NOMO-1 treated with dmso at 0.1 percent for 144 hours (cell line): ENCODE measurements around the gene ZFAND3.
A peak's percentile ranks its signal among the peaks of the same experiment; 100 is the strongest.
"Not testable (repeated sequence)": the region's sequence is repeated elsewhere in the genome, so short reads cannot be mapped to it uniquely, and the experiment has no call there.

ENCODE experiments used
- DNase-seq: peaks from one replicate; lab custom pipeline; 2025; ENCODE audit not compliant: unreplicated experiment; lab: John Stamatoyannopoulos, UW

ZFAND3 gene

DNA sequence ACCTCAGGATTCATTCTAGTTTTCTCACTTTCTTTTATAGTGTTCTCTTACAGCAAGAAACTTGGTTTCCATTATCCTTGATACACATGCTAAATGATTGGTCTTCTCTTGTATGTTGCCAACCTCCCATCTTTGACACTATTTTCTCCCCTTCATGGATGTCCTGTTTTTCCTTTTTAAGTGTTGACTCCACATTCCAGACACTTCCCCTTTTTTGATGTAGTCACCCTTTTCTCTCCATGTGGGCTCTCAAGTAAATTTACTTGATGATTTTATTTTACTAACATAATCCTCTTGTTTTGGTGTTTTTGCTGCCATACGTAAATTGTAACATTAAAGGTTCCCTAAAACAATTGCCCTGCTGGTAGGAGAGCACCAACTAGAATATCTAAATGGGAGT, 148.1 kb downstream of the ZFAND3 start:
- DNase-seq: no peak

DNA sequence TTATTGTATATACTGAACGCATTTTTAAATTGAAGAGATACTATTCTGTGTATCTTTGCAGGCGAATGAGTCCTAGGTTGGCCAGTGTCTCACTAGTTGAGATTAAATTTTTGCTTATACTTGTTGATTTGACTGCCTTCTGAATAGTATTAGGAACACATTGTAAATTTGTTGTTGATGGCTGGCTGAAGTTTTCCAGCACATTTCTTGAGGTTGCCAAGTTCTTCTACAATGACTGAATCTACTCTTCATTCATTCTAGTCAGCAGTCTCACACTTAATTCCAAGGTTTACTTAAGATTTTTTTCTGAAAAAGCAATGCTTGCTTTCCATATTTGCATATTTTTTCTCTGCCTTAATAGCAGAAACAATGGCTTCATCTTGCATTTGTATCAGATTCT, 151.7 kb downstream of the ZFAND3 start:
- no peak for DNase-seq

DNA sequence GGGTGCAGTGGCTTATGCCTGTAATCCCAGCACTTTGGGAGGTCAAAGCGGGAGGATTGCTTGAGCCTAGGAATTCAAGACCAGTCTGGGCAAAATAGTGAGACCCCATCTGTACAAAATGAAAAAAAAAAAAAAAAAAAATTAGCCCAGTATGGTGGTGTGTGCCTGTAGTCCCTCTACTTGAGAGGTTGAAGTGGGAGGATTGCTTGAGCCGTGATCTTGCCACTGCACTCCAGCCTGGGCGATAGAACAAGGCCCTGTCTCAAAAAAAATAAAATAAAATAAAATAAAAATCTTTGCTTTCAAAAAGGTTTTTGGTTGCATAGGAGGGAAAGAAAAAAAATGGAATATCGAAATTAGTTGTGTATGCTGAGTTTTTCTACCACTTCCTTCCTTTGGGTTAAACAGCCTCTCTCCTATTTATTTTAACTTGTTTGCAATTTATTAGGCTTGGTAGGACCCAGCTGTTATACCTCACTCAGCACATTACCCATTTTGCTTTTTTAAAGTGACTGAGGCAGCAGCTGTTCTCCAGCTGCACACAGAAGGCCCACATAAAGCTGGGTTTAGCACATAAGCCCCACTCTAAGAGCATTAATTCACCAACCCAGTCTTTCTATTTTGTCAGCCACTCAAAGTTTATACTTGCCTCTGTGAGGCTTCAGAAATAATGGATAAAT, 152.3 kb downstream of the ZFAND3 start:
- no peak for DNase-seq

DNA sequence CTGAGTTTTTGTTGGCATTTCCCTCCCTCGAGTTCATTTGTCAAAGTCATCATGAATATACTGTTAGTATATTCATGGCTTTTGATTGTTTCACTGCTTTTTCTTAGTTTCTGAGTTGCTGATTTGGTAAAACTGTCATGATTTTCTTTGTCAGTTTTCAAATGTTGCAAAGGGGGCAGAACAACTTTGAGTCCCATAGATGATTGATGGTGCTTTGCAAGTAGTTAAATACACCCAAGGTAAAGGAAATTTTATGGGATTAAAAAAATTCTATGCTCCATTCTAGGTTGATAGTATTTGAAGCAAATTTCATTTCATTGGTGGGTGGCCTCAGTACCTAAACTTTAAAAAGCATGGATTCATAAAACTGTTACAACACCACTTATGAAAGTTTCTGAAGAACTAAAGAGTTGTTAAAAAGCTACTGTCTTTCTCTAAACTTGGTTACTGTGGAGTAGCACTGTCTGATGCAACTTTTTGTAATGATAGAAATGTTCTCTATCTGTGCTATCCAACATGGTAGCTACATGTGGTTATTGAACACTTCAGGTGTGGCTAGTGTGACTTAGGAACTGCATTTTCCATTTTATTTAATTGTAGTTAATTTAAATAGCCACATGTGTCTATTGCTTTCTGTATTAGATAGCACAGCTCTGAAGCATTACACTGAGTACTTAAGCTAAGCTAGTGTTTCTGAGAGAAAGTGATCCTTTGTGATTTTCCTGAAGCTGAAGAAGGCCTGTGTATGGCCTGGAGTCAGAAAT, 153.6 kb downstream of the ZFAND3 start:
- DNase-seq: no peak

DNA sequence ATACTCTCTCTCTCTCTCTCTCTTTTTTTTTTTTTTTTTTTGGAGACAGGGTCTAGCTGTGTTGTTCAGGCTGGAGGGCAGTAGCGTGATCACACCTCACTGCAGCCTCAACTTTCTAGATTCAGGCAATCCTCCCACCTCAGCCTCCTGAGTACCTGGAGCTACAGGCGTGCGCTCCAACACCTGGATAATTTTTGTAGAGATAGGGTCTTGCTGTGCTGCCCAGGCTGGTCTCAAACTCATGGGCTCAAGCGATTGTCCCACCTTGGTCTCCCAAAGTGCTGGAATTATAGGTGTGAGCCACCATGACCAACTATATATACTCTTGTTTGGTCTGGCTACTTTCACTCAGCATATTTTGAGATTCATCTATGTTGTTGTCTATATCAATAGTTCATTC, 154.9 kb downstream of the ZFAND3 start:
- no peak for DNase-seq

DNA sequence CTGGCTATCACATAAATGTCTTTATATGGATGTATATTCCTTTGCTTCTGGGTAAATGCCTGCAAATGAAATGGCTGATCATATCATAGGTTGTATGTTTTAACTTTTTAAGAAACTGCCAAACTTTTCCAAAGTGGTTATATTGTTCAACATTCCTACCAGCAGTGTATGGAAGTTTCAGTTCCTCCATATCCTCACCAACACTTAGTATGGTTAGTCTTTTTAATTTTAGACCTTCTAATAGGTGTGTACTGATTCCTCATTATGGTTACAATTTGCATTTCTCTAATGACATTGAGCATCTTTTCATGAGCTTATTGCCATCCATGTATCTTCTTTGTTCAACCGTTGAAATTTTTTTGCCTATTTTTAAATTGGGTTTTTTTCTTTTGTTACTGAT, 155.4 kb downstream of the ZFAND3 start:
- no peak for DNase-seq

DNA sequence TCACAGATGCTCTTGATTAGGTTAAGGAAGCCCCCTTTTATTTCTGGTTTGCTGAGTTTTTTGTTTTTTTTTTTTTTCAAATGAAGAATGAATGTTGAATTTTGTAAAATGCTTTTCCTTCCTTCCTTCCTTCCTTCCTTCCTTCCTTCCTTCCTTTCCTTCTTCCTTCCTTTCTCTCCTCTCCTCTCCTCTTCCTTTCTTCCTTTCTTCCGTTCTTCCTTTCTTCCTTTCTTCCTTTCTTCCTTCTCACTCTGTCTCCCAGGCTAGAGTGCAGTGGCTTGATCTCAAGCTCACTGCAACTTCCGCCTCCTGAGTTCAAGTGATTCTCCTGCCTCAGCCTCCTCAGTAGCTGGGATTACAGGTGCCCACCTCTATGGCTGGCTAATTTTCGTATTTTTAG, 158.2 kb downstream of the ZFAND3 start:
- DNase-seq: no peak

DNA sequence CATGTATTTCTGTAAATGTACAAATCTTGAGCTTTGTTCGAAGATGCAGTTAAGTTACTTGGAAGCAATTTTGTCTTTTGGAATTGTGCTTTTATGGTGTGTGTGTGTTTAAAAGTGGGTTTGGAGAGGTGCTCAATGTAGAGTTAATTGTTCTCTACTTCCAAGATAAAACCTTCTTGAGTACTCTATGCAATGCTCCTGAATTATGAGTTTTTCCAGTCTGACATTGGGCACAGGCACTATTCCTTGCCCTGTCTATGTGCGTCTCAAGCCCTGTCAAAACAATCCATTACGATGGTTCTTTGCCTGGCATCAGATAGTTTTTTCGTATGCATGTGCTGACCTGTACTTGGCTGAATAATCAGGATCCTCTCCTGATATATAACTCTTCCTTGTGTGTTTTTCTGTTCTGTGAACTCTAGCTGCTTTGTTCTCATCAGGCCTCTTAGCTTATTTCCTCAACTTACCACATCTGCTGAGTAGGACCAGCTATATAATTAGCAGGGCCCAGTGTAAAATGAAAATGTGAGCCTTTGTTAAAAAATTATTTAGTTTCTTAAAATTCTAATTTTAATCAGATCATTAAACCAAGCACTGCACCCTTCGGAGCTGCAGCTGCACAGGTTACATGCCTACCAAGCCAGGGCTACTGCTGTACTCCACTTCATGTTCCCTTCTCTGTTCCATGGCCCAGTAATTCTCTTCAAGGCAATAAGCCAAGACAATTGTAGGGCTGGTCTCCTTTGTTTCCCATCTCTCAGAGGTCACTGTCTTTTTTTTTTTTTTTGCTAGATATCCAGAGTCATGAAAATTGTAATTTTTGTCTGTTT, 160.1 kb downstream of the ZFAND3 start:
- no peak for DNase-seq

DNA sequence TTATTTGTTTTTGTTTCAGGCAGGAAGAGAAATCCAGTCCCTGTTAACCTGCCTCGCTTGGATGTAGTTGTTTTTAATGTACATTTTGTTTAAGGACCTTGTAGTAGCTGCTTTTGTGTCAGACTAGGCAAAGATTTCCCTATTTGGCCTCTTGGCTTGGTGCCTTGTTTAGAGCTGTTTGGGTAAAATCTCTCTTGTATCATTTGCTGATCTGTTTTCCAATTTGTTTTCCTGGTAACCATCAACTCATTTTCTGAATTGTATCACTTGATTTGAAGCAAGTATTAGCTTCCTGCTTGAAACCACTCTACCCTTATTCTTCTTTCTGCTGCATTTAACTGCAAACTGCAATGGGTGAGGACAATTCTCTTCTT, 160.7 kb downstream of the ZFAND3 start:
- DNase-seq: no peak

DNA sequence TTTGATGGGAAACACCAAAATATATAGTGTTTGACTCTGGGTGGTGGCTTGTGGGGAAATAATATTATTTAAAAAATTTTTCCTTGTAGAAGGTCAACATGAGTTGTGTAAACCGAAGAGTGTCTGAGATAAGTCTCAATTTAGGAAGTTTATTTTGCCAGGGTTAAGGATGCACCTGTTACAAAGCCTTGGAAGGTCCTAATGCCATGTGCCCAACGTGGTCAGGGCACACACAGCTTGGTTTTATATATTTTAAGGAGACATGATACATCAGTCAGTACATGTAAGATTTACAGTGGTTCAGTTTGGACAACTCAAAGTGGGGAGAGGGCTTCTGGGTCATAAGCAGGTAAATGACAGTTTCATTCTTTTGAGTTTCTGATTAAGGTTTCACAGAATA, 162.1 kb downstream of the ZFAND3 start:
- DNase-seq: no peak

DNA sequence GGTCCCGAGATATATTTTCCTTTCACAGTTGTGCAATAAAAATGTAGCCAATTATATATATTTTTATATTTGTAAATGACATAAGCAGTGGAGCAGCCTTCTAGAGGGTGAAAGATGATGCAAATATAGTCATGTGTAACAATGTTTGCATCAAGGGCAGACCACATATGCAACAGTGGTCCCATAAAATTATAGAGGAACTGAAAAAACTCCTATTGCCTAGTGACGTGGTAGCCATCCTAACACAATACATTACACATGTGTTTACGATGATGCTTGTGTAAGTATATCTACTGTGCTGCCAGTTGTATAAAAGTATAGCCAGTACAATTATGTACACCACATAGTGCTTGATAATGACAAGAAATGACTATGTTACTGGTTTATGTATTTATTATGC, 162.8 kb downstream of the ZFAND3 start:
- peak; percentile 0 for DNase-seq

DNA sequence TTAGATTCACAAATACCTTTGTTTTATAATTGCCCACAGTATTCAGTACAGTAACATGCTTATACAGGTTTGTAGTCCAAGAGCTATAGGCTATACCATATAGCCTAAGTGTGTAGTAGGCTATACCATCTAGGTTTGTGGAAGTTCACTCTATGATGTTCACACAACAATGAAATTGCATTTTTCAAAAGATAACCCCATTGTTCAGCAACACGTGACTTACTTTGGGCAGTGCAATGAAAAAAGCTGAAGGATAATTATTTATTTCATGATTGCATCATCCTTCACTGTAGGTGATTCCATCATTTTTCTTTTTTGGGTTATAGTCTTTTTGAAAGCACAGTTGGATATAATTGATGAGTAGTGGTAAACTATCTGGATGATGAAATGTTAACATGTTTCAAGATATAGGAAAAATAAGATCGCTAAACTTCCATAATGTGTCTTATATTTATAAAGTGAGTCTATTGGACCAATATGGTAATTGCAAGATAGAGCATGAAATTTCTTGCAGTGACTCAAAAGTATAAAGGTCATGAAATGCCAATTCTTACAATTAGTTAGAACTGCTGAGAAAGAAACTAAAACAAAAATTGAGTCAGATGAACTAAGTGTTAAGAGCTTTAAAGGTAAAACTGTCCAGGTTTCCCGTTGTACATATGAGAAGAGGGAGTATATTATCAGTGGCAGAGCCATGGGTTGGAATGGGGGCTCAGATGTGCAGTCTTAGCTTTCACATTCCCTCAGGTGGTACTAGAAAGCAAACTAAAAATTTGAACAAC, 164.4 kb downstream of the ZFAND3 start:
- DNase-seq: no peak

DNA sequence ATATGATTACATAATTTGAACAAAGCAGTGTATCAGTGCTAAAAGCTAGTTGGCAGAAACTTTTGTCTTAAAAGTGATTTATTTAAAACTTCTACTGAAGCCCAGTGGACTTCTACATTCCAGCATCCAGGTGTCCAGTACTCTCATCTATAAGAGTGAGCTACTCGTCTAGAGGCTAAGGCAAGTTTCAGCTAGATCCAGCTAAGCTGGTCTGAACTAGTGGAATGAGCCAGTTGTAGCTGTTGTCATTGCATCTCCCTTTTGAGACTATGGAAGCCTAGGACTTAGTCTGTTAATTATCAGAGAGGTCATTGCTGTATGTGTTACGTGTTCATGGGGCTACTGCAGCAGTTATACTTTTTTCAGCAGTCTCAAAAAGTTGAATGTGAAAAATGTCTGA, 165.1 kb downstream of the ZFAND3 start:
- no peak for DNase-seq

DNA sequence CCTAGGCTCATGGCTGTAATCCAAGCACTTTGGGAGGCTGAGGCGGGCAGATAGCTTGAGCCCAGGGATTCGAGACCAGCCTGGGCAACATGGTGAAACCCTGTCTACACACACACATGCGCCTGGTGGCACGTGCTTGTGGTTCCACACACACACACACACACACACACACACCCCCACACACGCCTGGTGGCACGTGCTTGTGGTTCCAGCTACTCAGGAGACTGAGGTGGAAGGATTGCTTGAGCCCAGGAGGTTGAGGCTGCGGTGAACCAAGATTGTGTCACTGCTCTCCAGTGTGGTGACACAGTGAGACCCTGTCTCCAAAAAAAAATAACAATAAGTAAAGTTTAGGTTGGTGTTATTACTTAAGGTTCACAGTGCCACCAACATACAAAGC, 165.8 kb downstream of the ZFAND3 start:
- no peak for DNase-seq

DNA sequence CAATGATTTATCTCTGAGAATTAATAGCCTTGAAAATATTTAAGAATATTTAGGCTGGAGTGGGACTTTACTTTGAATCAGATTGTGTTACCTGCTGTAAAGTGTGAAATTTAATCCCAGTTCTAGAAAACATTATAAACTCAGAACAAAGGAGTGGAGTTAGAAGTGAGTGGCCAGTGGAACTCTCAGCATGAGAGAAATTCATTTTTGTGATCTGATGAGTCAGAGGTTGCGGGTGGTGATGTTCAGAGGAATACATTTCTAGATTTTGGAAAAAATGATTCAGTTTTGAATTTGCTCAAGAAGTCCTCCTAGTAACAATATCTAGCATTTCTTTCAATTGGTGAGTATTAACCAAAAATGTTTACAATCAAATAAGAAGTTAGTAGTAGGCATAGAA, 167.5 kb downstream of the ZFAND3 start:
- DNase-seq: no peak

DNA sequence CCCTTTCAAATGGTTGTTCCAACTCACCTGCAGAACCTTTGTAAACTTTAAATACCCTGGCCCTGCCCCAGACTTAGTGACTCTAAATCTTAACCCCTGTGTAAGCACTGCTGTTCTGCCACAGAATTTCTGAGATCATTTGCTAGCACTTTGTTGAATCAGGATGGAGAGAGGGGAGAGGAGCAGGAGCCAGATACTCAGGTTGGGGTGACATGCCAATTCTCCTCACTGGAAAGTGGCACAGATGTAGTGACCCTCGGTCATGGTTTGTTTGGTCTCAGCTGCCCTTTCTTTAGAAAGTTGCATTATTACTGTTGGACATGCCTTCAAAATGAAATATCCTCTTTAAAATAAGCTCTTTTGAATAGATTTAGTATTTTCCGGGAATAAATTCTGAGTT, 168.0 kb downstream of the ZFAND3 start:
- DNase-seq: no peak

DNA sequence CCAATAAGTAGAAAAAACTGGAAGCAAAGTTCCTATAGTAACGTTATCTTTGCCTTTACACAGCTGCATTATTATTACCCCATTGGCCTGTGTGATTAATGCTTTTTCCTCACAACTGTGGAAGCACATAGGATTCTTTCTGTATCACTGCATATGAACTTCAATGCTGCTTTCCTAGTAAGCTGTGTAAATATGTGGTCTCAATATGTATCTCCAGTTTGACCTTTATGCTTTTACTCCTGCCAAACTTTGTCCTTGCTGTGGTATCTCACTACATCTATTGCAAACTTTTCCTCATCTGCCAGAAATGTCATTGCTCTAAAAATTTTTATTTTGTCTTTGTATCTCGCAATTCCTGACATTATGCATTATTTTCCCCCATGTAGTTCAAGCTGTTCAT, 168.6 kb downstream of the ZFAND3 start:
- DNase-seq: no peak

DNA sequence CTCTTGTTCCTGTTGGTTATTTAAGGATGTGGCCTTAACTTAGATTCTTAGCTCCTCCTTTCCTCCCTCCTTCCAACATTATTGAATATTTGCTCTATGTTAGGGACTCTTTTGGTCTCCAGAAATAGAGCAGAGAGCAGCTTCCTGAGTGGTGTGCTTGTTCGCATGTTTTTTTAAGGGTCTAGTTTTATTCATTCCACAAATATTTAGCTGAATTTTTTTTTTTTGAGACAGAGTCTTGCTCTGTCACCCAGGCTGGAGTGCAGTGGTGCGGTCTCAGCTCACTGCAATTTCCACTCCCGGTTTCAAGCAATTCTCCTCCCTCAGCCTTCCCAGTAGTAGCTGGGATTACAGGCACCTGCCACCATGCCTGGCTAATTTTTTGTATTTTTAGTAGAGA, 169.2 kb downstream of the ZFAND3 start:
- no peak for DNase-seq

DNA sequence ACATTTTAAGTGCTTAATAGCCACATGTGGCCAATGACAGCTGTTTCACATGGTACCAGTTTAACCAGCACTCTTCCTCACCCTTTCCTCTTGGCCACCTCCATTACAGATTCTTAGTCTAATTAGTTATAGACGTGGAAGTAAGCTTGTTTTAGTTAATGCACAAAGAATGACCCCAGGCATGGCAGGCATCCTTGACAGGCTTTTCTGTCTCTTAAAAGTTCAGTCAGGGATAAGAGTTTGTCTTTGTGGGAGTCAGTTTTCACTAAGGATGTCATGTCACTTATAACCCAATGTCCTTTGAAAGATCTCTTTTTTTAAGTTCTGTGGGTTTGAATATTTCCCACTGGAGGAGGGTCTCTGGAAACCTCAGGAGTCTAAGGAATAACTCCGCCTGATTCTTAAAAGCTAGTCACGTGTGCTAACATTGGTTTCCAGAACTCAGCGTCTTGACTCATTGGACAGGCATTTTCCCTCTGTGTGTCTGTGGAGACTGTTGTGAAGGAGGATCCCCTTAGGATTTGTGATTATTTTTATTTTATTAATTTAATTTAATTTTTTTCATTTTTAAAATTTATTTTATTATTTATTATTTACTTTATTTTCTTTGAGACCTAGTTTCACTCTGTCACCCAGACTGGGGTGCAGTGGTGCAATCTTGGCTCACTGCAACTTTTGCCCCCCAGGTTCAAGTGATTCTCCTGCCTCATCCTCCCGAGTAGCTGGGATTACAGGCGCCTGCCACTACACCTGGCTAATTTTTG, 171.4 kb downstream of the ZFAND3 start:
- no peak for DNase-seq

DNA sequence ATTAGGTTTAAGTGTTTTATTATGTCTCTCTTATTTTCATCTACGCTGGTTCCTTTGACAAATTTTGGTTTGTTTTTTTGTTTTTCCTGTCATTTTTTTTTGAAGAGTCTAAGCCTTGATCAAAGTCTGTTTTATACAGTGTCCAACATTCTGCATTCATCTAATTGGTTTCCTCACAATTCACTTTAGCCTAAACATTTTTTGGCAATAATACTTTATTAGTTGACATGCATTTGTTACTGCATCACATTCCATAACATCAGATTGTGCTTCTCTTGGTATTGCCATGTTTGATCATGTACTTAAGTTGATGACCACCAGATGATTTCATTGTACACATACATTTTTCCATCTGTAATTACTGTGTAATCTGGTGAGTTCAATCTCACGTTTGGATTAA, 173.2 kb downstream of the ZFAND3 start:
- DNase-seq: no peak

DNA sequence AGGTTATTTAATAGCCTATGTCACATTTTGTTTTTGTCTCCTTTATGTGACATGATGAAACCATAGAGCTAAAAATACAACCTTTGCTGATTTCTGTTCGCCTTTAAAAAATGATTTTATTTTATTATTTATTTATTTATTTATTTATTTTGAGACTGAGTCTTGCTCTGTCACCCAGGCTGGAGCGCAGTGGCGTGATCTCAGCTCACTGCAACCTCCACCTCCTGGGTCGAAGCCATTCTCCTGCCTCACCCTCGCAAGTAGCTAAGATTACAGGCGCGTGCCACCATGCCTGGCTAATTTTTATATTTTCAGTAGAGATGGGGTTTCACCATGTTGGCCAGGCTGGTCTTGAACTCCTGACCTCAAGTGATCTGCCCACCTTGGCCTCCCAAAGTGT, 173.7 kb downstream of the ZFAND3 start:
- DNase-seq: not testable (repeated sequence)
